HuH-7.5 (cell line): ENCODE results near the gene ARHGEF3.
"Not testable (repeated sequence)": the region's sequence is repeated elsewhere in the genome, so short reads cannot be mapped to it uniquely, and the experiment has no call there.

Experiments used
- DNase-seq: peaks from one replicate; pipeline ENCODE4 v3.0.0; 2011; ENCODE audit warnings: low spot score

Gene ARHGEF3

GRCh38 chr3:56725175-56725574, 76.6 kb downstream of the ARHGEF3 start:
- no peak for DNase-seq

GRCh38 chr3:56724676-56725075, 77.1 kb downstream of the ARHGEF3 start:
- DNase-seq, result no peak

- no peak for DNase-seq
Measured at GRCh38 chr3:56720849-56721248, 80.9 kb downstream of the ARHGEF3 start.

GRCh38 chr3:56718809-56719208, 82.9 kb downstream of the ARHGEF3 start:
- not testable (repeated sequence) for DNase-seq

DNA sequence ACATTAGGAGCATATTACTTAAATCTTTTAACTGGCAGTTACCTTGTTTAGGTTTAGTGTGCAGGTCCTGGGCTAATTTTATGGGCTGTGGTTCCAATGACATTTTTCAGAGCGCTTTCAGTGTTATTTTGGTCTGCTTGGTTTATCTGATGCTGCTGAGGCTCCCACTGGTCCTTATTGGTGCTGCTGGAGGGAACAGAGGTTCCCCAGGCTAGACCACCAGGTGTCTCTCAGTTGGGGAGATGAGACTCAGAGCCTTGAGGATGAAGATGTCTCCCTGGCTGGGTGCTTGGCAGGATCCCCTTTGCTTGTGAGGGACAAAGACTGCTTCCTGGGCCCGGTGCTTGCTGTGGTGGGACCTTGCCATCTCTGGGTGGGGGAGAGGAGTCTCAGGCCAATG, 90.4 kb downstream of the ARHGEF3 start:
- DNase-seq, result no peak

GRCh38 chr3:56707412-56707811, 94.3 kb downstream of the ARHGEF3 start:
- not testable (repeated sequence) for DNase-seq

GRCh38 chr3:56706629-56707028, 95.1 kb downstream of the ARHGEF3 start:
- no peak for DNase-seq

- DNase-seq, result no peak
Measured at GRCh38 chr3:56704706-56705105, 97.0 kb downstream of the ARHGEF3 start.

DNA sequence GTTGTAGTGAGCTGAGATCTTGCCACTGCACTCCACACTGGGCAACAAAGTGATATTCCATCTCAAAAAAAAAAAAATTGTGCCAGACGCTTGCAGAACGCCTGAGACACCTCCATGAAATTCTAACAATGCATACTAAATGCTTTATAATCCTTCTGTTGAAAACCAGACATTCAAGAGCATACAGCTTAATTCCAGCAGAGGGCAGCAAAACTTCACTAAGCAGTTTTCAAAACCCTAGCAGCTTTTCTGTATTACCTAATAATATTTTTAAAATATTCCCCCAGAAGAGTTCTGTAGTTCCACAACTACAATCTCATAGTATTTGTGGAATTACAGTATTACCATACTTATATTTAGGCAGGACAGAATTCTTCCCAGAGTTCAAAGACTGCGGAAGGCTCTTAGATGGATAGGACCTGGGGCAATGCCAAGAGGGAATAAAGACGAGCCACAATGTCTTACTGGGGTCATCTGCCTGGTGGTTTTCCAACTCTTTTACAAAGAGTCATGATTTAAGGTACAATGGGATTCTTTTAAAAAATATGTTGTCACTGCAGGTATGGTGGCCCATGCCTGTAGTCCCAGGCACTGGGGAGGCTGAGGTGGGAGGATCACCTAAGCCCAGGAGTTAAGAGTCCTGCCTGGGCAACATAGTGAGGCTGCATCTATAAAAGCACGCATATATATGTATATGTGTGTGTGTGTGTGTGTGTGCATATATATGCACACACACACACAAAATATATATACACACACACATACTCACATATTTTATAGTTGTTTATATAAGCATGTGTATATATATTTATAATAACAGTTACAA, 99.0 kb downstream of the ARHGEF3 start:
- DNase-seq, result peak; percentile 15

DNA sequence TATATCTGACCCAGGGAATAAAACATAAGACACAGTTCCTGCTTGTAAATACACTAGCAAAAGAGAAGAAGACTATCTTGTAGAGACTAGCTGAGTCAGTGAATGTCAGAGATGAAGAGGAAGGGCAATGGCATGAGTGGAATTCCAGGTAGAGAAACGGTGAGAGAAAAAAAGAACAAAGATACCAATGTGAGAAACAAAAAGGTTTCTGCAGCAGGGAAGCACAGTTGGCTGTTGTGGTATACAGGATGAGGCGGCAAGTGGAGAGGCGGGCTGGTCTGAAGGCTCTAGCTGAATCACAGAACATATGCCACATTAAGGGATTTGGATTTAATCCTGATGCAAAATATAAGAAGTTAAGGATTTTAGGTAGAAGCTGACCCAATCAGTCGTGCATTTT, 101.6 kb downstream of the ARHGEF3 start:
- no peak for DNase-seq

DNA sequence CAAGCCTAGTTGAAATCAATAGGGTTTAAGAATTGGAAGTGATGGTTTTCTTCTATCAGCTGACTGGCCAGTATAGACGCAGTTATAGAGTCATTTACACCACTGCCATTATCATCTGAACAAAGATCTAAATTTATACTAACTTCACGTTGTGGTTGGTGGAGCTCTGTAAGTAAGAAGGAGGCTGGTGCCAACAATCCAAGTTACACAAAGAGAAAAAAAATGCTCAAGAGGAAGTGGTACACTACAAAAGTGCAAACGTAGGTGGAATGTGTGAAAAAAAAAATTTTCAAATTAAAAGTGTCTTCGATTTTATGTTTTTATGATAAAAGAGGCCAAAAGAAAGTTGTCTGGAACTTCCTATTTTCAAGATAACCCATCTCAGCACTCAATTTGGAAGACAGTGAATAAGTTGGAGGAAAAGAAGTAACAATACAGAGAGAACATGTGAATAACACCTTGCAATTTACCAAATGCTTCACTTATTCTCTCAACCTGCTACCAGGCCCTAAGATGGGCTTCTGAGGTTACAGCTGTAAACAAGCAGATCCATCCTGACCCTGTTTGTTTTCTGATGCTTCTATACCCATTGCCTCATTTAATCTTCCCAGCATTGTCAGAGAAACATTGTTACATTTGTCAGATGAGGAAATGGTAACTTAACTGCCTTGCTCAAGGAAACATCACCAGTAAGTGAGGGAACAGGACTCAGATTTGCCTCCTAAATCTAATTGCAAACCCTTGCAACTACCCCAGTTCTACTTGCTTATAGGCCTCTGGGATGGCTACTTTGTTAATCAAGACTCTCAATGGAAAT, 106.7 kb downstream of the ARHGEF3 start:
- no peak for DNase-seq

DNA sequence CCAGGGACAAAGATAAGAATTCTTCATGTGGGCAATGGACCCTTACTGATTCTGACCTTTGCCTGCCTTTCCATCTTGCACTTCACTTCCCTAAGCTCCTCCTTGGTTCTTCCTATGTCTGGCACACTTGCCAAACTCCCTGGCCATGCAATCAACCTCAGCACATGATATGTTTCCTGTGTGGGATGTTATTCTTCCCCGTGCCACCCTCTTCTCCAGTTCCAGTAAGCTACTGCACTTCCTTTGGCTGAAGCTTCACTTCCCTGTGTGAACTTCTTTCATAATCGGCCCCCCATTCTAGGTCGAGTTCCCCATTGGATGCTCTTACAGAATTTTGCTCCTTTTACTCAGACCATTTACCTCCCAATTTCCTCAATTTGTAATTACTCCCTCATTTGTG, 108.0 kb downstream of the ARHGEF3 start:
- no peak for DNase-seq

DNA sequence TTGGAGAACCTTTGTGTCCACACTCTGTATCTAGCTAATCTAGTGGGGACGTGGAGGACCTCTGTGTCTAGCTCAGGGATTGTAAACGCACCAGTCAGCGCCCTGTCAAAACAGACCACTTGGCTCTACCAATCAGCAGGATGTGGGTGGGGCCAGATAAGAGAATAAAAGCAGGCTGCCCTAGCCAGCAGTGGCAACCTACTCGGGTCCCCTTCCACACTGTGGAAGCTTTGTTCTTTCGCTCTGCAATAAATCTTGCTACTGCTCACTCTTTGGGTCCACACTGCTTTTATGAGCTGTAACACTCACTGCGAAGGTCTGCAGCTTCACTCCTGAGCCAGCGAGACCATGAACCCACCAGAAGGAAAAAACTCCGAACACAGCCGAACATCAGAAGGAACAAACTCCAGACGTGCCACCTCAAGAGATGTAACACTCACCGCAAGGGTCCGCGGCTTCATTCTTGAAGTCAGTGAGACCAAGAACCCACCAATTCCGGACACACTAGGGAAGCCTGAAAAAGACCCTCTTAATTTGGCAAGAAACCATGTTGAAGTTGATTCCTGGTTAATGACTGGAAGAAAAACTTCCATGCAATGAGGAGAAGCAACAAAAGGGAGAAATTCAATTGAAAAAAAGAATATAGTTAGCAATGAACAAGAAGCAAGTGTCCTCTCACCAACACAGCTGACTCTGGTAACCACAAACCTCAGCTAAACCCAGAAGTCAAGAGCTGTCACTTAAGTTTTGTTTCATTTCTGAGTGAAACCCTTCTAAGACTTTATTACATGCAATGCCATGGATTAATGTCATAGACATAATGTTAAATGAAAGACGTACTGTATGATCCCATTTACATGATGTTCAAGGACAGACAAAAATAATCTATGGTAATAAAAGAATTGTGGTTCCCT, 109.0 kb downstream of the ARHGEF3 start:
- not testable (repeated sequence) for DNase-seq

DNA sequence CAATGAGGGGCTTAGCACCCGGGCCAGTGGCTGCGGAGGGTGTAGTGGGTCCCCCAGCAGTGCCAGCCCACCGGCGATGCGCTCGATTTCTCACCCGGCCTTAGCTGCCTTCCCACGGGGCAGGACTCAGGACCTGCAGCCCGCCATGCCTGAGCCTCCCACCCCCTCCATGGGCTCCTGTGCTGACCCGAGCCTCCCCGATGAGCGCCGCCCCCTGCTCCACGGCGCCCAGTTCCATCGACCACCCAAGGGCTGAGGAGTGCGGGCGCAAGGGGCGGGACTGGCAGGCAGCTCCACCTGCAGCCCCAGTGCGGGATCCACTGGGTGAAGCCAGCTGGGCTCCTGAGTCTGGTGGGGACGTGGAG, 109.8 kb downstream of the ARHGEF3 start:
- not testable (repeated sequence) for DNase-seq

DNA sequence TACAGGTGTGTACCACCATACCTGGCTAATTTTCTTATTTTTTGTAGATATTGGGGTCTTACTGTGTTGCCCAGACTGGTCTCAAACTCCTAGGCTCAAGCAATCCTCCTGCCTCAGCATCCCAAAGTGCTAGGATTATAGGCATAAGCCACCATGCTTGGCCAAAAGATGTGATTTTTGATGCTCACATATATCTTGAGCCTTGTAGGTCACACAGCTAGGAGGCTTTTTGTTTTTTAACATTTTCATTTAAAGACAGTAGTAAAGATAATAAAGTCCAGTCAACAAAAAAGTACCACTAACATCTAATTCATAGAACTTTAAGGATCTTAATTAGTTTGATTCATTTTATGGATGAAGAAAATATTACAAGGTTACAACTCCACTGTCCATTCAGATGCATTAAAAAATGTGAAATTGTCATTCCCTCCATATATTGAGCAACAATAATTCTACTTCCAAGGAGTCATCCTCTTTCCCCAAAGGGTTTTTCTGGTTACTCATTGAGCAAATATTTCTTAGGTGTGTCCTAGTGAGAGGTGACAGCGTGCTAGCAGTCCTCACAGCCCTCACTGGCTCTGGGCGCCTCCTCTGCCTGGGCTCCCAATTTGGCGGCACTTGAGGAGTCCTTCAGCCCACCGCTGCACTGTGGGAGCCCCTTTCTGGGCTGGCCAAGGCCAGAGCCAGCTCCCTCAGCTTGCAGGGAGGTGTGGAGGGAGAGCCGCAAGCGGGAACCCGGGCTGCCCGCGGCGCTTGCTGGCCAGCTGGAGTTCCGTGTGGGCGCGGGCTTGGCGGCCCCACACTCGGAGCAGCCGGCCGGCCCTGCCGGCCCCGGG, 110.4 kb downstream of the ARHGEF3 start:
- DNase-seq, result no peak

DNA sequence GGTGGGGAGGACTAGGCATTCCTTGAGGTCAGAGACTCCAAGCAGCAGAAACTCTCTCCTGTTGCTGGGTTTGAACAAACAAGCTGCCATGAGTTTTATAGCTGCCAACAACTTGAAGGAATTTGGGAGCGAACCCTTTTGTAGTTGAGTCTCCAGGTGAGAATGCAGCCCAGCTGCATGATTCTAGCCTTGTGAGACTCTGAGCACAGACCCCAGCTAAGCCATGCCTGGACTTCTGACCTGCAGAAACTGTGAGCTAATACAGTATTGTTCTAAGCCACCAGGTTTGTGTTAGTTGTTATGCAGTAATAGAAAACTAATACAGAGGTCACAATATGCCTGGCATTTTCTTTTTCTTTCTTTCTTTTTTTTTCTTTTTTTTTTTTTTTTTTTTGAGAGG, 112.4 kb downstream of the ARHGEF3 start:
- DNase-seq, result no peak

GRCh38 chr3:56688191-56688590, 113.6 kb downstream of the ARHGEF3 start:
- DNase-seq, result no peak

GRCh38 chr3:56684029-56684428, 117.7 kb downstream of the ARHGEF3 start:
- DNase-seq, result no peak

- DNase-seq, result peak; percentile 56
Measured at GRCh38 chr3:56683122-56683817, 118.5 kb downstream of the ARHGEF3 start, which contains the start of gene TASOR. Gene TASOR, minus strand, starts transcription at chr3:56683265. Its CDS starts 259 bp downstream, at chr3:56683006.

GRCh38 chr3:56682462-56683121, 119.2 kb downstream of the ARHGEF3 start:
- DNase-seq, result peak; percentile 22
